A673 (cell line): ENCODE measurements around the gene FAM89B.

Experiments used
- EZH2 ChIP-seq: fragments of 200-600 bp; sonication (generic); IDR thresholded peaks from 2 replicates; pipeline ENCODE4 v1.6.1; 2017; ENCODE audit warnings: borderline replicate concordance, low read depth, mild to moderate bottlenecking, mixed read lengths, antibody characterized with exemption, low read length; ENCODE audit not compliant: poor library complexity, severe bottlenecking
- TF ChIP-seq, protein P1 (sequence below): fragments of 300-800, 200-600 bp; sonication (generic); conservative IDR thresholded peaks from 2 replicates; pipeline ENCODE4 v1.5.1; 2017; ENCODE audit warnings: low read depth, mild to moderate bottlenecking, antibody characterized with exemption, low read length, moderate library complexity, mixed read lengths

DNA sequence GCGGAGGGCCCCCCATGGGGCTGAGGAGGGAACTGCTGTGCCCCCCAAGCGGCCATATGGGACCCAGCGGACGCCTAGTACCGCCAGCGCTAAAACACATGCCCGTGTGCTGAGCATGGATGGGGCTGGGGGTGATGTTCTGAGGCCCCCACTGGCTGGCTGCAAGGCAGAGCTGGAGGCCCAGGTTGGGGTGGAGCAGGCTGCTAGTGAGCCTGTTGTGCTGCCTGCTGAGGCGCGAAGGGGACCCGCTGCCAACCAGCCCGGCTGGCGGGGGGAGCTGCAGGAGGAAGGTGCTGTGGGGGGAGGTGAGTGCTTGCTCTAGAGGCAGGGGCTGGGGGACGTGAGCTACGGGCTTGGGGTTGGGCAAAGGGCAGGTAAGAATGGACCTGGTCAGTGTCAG, 46.4 kb downstream of the FAM89B start:
- TF ChIP-seq EZH2: no peak
- TF ChIP-seq, protein P1, sequence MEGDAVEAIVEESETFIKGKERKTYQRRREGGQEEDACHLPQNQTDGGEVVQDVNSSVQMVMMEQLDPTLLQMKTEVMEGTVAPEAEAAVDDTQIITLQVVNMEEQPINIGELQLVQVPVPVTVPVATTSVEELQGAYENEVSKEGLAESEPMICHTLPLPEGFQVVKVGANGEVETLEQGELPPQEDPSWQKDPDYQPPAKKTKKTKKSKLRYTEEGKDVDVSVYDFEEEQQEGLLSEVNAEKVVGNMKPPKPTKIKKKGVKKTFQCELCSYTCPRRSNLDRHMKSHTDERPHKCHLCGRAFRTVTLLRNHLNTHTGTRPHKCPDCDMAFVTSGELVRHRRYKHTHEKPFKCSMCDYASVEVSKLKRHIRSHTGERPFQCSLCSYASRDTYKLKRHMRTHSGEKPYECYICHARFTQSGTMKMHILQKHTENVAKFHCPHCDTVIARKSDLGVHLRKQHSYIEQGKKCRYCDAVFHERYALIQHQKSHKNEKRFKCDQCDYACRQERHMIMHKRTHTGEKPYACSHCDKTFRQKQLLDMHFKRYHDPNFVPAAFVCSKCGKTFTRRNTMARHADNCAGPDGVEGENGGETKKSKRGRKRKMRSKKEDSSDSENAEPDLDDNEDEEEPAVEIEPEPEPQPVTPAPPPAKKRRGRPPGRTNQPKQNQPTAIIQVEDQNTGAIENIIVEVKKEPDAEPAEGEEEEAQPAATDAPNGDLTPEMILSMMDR: no peak
